ENCODE measurements around the gene PLCB4.

DNA sequence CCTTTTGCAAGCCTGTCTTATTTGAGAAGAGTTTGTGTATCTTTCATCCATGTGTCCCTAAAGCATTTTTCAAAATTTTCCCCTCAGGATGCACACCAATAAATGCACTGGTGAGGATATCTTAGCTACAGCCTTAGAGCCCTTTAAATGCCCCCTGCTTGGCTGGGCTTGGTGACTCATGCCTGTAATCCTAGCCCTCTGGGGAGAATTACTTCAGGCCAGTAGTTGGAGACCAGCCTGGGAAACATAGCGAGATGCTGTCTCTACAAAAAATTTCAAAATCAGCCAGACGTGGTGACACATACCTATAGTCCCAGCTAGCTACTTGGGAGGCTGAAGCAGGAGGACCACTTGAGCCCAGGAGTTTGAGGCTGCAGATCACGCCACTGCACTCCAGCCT, 33.8 kb upstream of the PLCB4 start:
- TF ChIP-seq, protein P1, sequence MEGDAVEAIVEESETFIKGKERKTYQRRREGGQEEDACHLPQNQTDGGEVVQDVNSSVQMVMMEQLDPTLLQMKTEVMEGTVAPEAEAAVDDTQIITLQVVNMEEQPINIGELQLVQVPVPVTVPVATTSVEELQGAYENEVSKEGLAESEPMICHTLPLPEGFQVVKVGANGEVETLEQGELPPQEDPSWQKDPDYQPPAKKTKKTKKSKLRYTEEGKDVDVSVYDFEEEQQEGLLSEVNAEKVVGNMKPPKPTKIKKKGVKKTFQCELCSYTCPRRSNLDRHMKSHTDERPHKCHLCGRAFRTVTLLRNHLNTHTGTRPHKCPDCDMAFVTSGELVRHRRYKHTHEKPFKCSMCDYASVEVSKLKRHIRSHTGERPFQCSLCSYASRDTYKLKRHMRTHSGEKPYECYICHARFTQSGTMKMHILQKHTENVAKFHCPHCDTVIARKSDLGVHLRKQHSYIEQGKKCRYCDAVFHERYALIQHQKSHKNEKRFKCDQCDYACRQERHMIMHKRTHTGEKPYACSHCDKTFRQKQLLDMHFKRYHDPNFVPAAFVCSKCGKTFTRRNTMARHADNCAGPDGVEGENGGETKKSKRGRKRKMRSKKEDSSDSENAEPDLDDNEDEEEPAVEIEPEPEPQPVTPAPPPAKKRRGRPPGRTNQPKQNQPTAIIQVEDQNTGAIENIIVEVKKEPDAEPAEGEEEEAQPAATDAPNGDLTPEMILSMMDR (conservative IDR thresholded peaks at IDR 0.05; ENCODE audit: low read length) = no peak
- no peak for TF ChIP-seq EZH2phosphoT487 (IDR thresholded peaks at IDR 0.05; ENCODE audit: borderline replicate concordance, low read depth, low read length)

Data from OCI-LY7 (cell line).